GM19035 (cell line): ENCODE measurements around the gene TARBP1.
"Not testable (repeated sequence)": the region's sequence is repeated elsewhere in the genome, so short reads cannot be mapped to it uniquely, and the experiment has no call there.

Experiments used
- ATAC-seq: cut with Tn5 transposase; IDR thresholded peaks from one replicate; pipeline ENCODE4 v1.9.1; 2021; ENCODE audit not compliant: unreplicated experiment

Gene TARBP1, protein sequence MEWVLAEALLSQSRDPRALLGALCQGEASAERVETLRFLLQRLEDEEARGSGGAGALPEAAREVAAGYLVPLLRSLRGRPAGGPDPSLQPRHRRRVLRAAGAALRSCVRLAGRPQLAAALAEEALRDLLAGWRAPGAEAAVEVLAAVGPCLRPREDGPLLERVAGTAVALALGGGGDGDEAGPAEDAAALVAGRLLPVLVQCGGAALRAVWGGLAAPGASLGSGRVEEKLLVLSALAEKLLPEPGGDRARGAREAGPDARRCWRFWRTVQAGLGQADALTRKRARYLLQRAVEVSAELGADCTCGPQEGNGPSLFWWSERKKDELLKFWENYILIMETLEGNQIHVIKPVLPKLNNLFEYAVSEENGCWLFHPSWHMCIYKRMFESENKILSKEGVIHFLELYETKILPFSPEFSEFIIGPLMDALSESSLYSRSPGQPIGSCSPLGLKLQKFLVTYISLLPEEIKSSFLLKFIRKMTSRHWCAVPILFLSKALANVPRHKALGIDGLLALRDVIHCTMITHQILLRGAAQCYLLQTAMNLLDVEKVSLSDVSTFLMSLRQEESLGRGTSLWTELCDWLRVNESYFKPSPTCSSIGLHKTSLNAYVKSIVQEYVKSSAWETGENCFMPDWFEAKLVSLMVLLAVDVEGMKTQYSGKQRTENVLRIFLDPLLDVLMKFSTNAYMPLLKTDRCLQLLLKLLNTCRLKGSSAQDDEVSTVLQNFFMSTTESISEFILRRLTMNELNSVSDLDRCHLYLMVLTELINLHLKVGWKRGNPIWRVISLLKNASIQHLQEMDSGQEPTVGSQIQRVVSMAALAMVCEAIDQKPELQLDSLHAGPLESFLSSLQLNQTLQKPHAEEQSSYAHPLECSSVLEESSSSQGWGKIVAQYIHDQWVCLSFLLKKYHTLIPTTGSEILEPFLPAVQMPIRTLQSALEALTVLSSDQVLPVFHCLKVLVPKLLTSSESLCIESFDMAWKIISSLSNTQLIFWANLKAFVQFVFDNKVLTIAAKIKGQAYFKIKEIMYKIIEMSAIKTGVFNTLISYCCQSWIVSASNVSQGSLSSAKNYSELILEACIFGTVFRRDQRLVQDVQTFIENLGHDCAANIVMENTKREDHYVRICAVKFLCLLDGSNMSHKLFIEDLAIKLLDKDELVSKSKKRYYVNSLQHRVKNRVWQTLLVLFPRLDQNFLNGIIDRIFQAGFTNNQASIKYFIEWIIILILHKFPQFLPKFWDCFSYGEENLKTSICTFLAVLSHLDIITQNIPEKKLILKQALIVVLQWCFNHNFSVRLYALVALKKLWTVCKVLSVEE (N-terminal part only)

DNA sequence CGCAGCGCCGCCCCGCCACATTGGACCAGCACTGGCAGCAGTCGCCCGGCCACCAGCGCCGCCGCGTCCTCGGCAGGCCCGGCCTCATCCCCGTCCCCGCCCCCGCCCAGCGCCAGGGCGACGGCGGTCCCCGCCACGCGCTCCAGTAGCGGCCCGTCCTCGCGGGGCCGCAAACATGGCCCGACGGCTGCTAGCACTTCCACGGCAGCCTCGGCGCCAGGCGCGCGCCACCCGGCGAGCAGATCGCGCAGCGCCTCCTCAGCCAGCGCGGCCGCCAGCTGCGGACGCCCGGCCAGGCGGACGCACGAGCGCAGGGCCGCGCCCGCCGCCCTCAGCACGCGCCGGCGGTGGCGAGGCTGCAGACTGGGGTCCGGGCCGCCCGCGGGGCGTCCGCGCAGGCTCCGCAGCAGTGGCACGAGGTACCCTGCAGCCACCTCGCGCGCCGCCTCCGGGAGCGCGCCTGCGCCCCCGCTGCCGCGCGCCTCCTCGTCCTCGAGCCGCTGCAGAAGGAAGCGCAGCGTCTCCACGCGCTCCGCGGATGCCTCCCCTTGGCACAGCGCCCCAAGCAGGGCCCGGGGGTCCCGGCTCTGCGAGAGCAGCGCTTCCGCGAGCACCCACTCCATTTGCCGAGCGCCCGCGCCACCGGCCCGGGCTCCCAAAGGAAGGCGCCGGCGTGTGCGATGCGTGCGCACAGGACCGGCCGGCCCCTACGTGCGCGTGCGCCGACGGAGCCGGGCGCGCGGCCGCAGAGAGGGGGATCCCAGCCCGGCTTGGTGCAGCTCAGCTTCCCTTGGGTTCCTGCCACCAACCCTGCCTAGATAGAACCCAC, at the start of gene TARBP1:
Gene TARBP1 (minus strand): TSS at position 699 of the 829 bp plus-strand sequence. CDS start 76 bp downstream, at position 623.
- peak; percentile 65 for ATAC-seq

DNA sequence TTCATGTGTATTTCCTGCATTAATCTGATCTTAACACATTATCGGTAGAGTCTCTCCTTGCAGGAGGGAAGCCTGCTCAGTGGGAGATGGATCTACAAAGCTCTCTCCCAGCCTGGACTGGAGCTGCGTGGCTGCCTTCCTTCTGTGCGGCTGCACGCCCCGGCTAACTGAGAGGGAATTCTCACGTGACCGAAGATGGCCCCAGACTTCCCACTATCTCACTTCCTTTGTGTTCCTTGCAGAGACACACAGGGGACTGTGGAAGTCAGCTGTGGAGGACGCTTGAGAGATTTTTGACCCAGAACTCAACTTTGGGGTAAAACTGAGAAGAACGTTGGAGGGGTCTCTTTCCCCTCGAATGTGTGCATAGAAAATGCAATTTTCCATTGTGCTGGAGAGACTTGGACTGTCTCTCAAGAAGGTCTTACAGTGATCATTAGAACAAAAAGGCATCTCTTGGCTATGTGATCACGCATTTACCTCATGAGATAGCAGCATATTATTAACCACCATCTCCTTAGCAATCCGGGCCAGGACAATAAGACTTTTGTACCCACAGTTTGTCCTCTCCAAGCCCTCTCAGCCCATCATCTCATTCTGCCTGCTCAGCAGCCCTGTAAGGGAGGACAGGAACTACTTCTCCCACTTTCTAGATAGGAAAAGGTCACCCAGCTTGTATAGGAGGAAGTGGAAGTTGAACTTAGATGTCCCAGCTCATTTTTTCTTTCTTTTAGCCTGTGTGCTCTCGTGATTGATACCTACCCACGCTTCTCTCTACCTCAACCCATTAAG, 49.3 kb upstream of the TARBP1 start:
- ATAC-seq, result no peak

DNA sequence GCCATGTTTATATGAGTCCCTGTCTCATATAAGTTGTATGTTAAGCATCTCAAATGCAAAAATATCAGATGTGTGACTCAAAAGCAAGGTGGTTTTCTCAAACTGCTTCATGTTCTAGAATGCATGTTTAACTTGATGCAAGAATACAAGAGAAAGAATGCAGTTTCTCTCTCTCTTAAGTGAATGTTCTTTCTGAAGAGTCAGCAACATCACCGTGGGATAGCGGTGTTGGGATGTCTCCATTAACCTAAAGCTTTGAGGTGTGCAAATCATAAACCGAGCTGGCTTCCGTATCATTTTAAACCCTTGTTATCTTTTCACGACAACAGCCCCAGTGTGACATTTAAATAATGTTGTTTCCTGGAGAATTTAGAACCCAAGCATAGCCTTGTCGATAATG, 48.4 kb upstream of the TARBP1 start:
- no peak for ATAC-seq

DNA sequence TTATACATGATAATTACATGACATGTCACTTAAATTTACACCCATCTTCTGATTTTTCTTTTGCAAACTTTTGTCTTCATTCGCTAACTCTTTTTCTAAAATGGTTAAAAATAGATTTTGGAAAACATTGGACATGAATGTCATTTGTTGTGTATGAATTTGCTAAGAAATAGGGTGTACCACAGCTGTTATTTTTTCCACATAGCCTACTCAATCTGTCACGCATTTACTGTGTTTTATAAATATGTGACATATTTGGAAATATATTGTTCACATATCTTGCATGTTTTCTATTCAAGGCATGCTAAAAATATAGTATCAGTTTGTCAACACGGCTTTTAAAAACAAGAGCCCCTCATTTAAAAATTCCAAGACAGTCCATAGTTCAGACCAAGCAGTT, 47.9 kb upstream of the TARBP1 start:
- ATAC-seq, result no peak

DNA sequence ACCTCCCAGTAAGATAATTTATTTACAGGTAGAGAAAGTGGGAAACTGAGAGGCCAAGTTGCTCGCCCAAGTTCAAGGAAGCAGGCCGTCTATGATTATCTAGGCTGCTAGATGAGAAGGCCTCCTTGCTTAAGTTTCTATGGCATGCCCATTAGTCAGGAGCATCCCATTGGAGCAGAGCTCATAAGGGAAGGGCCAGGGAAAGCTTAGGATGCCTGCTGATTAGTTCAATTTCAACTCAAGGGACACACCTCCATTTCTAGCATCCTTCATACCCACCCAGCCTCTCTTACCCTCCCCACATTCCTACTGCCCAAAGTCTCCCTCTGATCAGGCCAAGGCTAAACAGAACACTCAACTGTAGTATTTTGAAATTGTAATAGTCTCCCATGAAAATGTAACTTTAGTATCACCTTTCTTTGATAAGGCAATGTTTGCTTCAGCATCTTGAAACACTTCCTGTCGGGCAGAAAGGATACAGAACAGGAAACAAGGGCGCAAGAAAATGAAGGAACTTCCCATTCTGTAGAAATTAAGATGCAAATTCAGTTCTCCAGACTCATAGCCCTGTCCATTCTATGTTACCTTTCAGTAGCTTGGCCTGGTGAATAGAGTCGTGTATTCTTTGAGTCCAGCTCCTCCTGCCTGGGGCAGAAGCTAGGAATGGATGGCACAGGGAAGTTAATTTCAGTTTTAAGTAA, 46.3 kb upstream of the TARBP1 start:
- ATAC-seq, result no peak

DNA sequence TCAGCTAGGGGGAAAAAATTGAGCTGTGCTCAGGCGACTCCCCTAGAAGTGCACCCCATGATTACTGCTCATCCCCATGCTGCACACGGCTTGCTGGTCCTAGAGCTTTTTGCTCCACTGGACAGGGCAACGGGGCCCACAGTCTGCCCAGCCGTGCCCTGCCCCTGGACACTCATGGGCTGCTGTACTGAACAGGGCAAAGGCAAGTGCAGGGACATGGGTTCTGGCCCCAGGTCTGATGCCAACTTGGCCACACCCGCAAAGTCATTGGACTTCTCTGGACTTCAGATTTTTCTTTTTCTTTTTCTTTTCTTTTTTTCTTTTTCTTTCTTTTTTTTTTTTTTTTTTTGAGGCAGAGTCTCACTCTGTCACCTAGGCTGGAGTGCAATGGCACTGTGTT, 42.9 kb upstream of the TARBP1 start:
- ATAC-seq, result no peak

DNA sequence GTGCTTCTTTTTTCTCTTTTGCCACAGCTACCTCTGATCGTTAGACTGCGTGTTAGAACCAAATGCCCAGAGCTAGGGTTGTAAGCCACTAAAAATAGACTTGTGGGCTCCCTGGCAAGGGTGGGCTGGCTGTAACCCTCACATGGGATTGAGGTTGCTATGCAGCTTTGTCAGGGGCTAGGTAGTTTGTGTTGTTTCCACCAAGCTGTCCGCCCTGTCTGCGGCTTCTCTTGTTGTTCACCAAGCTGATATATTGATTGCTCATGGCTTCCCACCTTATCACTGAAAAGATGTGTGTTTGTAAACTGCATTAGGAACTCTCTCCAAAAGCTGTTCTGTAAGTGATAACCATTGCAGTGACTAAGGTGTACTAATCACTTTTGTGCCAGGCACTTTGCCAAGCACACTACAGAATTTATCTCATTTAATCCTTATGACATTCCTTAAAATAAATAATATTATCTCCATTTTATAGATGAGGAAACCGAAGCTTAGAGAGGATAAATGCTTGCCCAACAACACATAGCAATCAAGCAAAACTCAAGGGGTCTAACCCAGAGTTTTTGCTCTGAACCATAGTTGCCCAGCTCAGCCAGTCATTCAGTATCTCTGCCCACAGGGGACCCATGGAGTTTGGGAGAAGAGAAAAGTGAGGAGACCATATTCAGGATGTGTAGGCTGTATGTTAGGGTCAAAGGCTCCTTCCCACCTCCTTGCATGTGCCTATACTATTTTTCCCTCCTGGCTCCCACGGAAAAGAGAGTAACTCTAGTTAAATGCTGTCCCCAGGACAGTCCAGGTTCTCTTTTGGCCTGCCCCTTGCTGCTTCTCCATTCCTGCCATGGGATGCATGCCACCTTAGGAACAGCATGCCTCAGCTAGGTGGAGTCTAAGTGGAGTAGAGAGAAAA, 42.2 kb upstream of the TARBP1 start:
- no peak for ATAC-seq

DNA sequence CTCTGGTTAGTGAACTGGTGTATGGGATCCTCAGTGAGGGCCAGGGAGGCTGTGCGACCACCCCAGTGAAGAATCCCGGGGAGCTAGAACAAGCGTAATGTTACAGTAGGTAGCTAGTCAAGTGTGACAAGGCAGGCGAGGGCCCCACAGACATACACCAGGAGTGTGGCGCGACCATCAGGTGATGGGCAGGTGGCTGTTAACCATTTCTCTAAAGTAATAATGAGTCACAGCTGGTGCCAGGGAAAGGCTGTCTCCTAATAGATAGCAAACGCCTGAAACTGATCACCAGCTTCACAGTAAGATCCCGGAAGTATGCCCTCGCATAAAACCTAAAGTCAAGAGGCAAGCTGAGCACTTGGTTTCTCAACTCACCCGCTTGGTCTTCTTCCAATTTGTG, 40.5 kb upstream of the TARBP1 start:
- no peak for ATAC-seq

DNA sequence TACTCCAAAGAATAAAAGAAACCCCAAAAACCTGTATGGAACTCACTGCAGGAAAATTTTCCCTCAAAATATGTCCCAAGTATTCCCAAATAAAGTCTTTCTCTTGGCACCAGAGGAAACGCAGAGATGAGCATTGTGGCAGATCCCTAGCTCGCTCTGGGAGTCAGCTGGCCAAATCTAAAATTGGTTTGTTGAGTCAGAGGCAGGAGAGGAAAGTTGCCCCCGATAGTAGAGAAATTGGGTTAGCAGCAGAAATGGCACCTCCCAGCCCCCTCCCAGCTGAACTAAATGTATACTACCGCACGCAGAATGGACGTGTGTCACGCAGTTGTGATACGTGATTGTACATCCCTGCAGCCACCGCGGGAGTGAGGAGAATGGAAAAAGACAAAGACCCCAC, 39.9 kb upstream of the TARBP1 start:
- no peak for ATAC-seq

DNA sequence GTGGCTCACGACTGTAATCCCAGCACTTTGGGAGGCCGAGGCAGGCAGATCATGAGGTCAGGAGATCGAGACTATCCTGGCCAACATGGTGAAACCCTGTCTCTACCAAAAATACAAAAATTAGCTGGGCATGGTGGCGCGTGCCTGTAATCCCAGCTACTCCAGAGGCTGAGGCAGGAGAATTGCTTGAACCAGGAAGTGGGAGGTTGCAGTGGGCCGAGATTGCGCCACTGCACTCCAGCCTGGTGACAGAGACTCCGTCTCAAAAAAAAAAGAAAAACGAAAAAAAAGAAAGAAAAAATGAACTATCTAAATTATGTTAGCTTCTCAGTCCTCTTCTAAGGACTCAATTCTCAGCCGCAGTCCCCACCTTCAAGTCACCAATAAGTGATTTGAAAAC, 39.1 kb upstream of the TARBP1 start:
- not testable (repeated sequence) for ATAC-seq

DNA sequence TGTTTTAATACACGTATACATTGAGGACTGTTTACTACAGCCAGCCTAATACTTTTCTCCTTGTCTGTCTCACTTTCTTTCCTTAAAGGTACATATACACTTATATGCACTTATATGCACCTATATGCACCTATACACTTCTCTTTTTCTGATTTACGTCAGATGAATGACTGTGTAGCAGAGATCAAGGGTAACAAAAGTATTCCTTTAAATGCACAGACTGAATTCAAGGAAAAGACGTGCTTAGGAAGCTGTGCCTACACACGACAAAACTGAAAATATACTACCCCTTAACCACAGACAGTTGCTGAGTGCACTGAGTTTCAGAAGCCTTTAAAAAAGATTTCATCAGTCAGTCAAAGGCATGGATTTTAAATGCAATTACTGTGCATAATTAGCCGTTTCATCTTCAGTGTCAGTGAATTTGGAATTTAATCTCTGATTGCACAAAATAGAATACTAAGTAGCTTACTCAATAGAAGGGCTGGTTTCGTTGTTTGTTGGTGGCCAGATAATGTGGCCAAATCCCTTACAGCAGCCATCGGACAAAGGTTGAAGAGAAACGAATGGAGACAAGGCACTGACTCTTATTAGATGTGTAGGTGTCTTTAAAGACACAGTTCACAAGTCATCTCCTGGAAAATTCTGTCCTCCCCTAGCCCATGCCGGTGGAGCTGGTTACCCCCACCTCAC, 38.3 kb upstream of the TARBP1 start:
- no peak for ATAC-seq

DNA sequence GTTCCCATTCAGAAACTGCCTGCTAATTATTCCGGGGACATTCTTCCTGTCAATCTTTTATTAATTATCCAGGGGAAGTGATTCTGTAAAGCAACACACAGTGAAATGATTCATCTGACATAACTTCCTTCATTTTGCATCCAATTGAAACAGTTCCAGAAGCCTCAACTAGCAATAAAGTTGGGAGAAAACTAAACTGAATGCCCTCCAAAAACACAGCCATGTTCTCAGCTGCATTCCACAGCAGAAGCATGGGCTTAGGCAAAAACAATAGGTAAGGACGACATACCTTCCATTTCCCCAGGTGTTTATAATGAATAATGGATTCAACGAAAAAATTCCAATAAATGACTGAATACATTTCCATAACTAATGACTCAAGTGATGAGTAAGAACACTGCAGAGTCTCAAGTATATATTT, 36.9 kb upstream of the TARBP1 start:
- ATAC-seq, result no peak

DNA sequence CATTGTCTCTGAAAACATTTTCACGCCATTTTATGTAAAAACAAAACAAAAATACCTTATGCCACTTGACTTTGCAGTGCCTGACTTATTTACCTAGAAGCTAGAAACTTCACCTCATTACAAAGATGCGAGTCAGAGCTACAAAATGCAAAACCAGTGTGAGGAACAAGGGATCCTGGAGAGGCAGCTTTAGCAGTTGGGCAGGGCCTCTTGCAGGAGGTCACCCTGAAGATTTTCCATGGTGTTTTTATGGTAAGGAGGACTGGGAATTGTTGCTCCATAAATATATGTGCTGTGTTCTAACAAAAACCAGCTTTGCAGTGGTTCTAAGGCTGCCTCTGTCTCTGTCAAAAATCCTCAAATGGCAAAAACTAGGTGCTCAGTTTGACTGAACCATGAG, 36.4 kb upstream of the TARBP1 start:
- ATAC-seq, result no peak

DNA sequence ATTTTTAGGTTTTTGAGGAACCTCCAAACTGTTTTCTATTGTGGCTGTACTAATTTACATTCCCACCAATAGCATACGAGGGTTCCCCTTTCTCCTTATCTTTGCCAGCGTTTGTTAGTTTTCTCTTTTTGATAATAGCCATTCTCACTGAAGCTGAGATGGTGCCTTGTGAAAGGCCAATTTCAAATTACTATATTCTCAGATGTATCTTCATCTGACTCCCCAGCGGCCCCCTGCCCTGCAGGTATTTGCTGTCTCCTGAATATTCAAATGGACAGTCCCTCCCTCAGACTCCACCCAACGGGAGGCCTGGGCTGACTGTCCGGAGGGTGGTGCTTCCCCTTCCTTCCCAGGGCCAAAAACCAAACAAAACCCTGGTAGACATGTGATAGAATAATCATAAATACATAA, 33.5 kb upstream of the TARBP1 start:
- no peak for ATAC-seq

DNA sequence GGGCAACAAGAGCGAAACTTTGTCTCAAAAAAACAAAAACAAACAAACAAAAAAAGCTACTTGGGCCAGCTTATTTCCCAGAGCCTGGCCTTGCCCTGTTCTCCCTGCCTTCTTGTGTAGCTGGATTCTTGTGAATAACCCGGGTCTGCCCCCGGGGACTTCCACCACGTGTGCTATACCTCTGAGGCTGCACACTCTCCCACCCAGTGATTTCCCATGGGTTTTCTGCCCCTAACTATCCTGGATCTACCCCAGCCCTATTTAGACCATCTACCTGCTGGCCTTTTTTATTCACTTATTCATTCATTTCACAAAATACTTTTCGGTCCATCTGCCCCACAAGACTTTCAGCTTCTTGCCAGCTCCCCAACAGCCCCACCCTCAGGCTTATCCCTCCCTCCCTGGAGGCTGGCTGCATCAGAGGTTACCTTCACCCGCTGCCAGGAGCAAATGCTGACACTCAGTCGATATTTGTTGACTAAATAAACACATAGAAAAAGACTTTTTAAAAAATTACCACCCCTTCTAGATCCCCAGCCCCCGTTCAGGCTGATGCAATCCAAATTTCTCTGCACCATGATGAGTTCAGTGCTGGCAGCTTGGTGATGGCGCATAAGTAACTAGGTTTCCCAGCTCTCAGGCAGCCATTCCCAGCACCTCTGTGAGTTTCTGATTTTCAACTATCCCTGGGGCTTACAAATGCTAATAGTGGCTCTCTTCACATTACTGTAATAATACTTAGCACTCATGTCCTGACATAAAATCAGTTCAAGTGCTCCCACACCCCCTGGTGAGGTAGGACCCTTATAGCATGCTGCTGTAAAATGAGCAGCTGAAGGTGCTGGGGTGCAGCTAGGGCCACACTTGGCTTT, 30.7 kb upstream of the TARBP1 start:
- no peak for ATAC-seq

DNA sequence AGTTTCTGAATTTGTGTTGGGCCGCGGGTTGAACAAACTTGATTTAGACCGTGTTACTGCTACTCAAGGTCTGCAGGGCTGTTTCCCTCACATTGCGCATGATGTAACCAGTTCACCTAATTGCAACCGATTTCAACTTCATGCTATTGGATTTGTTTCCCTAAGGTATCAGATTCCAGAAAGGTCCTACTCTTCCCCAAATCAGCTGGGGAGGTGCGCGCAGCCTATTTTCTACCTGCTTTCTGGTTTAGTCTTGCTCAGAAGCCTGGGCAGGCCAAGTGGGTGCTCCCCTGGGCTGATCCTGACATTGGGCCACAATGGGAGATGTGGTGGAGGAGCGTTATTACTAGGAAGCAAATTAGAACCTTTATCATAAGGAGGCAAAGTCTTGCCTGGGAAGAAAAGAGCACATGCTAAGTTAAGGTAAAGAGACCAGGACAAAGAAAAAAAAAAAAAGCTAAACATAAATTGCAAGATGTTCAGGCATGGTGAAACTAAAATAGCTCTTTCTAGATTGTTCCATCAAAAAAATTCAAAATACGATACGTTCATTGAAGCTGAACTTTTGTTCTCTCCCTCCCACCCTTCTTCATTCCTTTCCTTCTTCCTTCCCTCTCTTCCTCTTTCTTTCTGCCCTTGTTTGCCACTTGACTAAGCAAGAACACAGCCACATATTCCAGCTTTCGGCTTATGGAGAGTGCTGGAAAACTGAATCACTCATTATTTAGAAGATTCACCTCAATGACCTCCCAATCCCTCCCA, 28.8 kb upstream of the TARBP1 start:
- ATAC-seq, result no peak
